GM21381 (cell line): ENCODE data around the gene GABPA.

Source experiments
- ATAC-seq: cut with Tn5 transposase; IDR thresholded peaks from one replicate; pipeline ENCODE4 v1.9.1; 2021; ENCODE audit warnings: mild to moderate bottlenecking, moderate library complexity; ENCODE audit not compliant: unreplicated experiment

Gene GABPA

DNA sequence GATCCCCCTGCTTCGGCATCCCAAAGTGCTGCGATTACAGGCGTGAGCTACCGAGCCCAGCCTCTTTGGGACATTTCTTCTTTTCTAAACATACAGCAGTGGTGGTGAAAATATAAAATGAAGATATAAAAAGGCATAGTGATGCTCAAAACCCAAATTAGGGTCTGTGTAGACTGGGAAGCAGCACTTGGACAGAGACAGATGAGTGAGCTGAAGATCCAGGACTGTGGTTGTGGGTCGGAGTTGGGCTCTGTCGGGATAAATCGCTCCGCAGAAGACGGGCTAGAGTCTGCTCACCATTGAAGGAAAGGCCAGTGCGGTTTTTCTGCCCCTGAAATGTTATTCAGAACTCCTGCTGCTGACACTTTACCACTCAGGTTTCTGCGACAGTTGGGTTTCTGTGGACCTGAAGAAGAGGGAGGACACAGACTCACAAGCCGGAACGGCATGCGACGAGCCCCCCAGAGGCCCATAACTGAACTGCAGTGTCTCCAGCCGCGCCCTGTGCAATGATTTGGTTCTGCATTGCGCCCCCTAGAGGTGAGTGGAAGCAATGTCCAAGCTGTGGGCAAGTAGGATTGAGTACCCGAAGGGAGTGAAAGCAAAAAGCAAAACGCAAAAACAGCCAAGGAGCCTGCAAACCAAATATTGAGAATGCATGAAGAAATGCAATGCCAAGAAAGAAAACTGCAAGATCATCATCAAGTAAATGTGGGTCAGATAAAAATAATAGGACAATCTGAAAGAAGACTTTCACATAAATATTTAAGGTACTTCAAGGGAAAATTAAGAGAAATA is 66.6 kb downstream of the GABPA start:
- peak; percentile 99 for ATAC-seq

DNA sequence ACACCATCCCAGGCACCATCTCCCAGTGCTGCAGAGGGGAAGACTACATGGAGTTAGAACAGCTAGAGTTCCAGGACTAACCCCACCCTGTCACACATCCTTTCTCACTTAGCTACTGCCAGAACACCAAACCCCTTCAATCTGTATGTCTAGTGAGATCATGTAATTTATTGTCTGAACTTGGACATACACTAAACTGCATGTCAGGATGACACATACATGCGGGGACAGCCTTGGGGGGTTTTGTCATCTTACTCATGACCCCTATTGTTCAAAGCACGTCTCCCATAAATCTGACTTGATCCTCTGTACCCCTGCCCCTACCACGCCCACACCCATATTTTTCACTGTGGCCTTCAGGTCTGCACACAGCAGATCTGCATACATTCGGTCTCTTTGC is 71.3 kb downstream of the GABPA start:
- no peak for ATAC-seq

DNA sequence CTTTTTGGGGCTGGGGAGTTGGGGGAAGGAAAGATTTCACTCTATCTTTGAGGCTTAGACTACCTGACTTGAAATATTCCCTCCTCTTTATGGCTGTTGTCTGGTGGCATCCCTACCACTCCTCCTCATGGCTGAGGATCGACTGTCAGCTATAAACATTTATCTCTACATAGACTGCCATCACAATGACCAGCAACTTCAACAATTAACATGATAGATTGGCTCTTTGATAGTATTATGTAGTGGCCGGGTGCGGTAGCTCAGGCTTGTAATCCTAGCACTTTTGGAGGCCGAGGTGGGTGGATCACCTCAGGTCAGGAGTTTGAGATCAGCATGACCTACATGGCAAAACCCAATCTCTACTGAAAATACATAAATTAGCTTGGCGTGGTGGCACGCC is 72.4 kb downstream of the GABPA start:
- no peak for ATAC-seq

DNA sequence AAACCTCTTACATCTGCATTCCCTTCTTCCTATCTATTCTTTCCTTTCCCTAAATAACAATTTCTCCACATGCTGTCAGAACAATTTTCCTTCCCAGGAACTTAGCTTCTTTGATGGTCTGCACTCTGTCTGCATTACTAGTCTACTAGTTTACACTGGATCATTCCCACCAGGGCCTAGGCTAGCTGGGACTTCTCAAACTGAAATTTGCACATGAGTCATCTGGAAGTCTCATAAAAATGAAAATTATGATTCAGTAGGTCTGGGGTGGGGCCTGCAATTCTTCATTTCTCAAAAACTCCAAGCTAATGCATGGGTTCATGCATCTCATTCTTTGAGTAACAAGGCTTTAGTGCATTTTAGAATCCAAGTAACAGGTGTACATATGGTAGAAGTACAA is 74.2 kb downstream of the GABPA start:
- no peak for ATAC-seq

DNA sequence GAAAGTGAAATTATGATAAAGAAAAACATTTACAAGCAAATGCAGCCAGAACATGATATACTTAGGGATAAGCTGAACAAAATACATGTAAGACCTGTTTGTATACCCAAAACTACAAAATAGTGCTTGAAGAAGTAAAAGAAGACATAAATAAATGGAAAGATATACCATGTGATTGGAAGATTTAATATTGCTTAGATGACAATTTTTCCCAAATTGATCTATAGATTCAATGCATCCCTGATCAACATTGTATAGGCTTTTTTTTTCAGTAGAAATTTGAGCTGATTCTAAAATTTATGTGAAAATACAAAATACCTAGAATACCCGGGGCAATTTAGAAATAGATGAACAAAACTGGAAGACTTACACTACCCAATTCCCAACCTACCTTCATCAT is 76.4 kb downstream of the GABPA start:
- ATAC-seq, result no peak

DNA sequence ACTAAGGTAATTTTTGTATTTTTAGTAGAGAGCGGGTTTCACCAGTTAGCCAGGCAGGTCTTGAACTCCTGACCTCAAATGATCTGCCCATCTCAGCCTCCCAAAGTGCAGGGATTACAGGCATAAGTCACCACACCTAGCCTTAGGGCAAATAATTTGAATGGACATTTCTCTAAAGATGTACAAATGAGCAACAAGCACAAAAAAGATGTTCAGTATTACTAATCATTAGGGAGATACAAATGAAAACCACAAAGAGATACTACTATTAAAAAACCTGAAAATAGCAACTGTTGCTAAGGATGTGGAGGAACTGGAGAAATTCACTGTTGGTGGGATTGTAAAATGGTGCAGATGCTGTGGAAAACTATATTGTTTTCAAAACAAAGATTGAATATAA is 79.1 kb downstream of the GABPA start:
- ATAC-seq, result no peak

DNA sequence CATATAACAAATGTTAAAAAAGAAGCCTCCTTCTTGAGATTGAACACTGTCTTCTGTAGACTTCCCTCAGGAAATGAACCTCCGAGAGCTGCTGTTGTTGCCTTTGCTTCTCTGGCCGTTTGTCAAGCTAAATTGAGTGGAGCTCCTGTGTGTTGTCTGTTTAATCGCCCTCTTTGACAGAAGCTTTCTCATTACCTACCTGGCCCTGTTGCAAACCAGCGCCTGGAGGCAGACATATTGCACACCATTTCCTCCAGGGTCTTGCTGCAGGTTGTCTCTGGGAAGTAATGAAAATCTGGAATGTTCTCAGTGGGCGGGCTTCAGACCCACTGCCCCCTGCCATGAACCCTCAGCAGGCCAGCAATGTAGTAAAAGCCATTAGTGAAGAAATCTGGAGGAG is 83.3 kb downstream of the GABPA start:
- ATAC-seq, result no peak

DNA sequence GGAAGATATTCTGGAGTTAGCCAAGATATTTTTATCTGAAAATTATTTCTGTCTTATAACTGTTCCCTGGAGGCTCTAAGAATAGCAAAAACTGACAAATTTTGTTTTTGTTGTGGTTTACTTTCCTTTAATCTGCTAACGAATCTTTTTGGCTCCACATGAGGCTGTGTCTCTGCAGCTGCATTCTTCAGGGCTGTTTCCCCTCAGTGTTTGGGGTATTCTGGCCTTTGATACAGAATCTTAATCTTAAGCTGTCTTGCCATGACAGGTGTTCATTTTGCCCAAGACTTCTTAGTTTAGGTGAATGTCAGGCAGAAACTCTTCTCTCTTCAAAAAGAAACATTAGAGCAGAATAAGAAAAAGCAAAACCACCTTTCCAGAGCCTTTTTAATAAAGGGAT is 83.8 kb downstream of the GABPA start:
- no peak for ATAC-seq
